HG02943 (cell line): ENCODE measurements around the gene CRISP2.
"Not testable (repeated sequence)": the region's sequence is repeated elsewhere in the genome, so short reads cannot be mapped to it uniquely, and the experiment has no call there.

Experiments used
- ATAC-seq: cut with Tn5 transposase; IDR thresholded peaks from one replicate; pipeline ENCODE4 v1.9.1; 2021; ENCODE audit warnings: mild to moderate bottlenecking, low read depth, moderate library complexity; ENCODE audit not compliant: unreplicated experiment

Gene CRISP2, protein sequence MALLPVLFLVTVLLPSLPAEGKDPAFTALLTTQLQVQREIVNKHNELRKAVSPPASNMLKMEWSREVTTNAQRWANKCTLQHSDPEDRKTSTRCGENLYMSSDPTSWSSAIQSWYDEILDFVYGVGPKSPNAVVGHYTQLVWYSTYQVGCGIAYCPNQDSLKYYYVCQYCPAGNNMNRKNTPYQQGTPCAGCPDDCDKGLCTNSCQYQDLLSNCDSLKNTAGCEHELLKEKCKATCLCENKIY

DNA sequence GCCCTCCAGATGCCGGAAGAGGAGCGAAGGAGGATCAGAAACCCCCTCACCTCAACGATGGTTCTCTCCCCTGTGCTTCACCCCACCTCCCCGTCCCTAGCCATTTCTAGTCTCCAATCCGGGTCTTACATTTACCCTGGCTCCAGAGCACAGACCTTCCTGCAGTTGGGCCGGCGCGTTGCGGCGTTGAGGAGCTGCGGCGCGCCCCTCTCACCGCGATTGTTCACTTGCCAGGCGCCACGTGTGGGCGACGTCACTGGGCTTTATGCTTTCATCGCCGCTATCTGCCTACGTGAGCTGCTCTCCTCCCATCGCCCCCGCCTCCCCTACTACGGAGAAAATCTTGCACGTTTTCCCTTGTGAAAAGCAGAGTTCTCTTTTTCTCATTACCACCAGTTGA is at the start of gene CRISP2:
Gene CRISP2, minus strand, starts transcription at position 198 of the 400 bp plus-strand sequence. CDS start 4,347 bp downstream, outside the sequence.
- no peak for ATAC-seq

DNA sequence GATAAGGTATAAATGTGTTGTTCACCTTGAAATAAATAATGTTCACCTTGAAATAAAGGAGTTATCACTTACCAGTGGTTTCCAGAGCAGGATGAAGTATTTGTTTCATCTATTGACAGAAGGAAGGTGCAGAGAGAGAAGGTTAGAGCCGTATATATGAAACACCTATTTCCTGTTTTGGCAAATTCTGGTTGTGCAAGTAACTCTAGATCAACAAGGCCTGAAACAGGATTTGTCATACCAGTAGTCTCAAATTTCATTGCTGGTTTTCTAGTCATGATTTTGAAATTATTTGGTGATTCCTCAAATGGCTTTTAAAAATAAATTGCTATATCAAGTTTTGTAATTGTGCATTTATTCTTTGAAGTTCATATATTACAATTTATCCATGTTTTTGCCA is 30.9 kb upstream of the CRISP2 start, which contains the start of gene CRISP3:
Gene CRISP3, minus strand, starts transcription at position 130 of the 400 bp plus-strand sequence. Its CDS starts 21 bp downstream, at position 109.
- peak; percentile 62 for ATAC-seq

DNA sequence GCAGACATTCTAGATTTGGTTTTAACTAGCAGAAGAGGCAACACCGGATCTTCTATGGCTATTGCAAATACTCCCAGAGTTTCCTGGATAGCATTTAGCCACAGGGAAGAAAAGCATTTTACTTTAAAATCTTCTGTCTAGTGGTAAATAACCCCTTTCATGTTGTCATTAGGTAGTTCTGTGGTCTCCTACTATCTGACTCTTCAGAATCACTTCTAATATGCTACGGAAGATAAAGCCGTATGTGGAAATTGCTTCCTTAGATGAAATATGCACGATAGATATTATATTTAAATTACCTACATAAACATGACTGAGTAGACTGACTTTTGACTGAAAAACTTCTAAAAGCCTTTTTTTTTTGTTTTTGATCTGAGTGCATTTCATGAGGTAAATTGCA is 30.1 kb upstream of the CRISP2 start:
- no peak for ATAC-seq

DNA sequence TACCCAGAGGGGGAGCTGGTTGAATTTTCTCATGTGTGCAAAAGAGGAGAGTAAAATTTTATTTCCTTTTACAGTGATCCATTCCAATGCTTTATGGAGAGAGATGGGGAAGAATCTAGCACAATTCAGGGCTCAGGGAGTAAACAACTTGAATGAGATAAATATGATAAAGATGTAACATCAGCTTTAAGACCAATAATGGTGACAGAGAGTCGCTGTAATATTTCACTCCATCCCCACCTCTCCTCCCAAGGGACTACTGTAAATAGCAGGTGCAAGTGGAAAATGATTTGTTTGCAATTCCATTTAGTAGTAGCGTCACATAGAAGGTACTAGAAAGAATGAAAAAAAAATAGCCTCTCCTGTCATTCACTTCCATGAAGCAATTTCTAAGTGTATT is 26.1 kb upstream of the CRISP2 start:
- ATAC-seq: no peak

DNA sequence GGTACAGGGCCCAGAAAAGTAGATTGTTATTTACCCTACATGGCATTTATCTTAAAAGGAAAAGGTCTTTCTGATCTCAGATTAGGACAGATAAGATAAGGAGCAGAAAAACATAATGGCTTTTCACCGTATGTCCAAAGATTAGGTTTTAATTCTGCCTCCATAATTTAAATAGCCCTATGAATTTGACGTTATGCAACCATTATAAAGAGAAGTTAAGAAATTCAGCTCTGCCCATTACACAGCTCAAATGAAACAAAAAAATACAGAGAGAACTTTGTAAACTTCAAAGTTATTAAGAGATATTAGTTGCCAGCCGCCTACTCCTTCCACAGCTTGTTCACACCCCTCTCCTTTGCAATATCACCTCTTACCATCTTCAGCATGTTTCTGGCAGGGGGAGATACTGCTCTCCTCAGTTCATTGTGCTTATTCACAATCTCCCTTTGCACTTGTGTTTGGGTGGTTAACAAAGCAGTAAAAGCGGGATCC is 22.7 kb upstream of the CRISP2 start:
- no peak for ATAC-seq

DNA sequence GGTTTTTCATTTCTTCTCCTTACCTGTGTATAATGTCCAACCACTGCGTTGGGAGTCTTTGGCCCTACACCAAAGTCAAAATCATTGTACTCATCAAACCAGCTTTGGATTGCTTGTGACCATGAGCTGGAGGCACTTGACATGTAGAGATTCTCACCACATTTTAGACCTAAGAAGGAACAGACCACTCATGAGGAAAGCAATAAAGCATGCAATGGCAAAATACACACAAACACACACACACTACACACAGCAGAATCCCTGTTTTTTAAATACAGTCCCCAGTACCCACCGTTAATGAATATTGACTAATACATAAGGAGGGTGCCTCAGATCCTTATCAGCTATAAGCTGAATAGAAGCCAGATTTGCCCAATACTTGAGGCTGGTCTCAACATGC is 20.3 kb upstream of the CRISP2 start:
- no peak for ATAC-seq

DNA sequence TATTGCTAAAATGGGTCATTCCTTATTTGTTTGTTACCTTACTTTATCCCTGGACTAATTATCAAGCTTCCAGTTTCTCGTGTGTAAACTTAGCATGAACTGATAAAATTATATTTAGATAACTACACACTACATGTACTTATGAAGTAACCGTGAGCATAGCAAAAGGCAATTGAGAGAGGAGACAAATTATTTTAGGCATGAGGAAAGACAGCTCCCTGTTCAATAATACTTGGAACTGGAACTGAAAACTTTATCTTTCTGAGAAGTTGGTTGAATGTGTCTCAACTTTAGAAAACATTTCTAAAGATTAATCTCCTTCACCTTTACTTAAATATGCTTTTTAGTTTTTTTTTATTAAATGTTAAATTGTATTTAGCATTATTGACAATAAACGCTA is 19.4 kb upstream of the CRISP2 start:
- no peak for ATAC-seq

DNA sequence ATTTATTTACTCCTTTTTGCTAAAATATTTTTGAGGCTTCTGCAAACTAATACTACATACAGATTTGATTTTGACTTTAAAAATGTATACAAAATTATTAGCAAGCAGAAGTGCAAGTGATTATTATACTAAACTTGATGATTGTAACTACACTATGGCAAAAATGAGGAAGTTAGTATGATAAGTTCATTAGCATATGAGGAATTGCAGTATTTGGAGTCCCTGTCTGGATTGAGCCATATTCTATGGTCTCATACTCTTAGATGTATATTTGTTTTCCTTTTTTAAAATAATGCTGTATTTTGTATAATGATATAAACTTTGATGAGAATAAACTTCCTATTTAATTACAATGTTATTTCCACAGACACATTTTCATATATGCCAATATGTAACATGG is 16.9 kb upstream of the CRISP2 start:
- ATAC-seq: no peak

DNA sequence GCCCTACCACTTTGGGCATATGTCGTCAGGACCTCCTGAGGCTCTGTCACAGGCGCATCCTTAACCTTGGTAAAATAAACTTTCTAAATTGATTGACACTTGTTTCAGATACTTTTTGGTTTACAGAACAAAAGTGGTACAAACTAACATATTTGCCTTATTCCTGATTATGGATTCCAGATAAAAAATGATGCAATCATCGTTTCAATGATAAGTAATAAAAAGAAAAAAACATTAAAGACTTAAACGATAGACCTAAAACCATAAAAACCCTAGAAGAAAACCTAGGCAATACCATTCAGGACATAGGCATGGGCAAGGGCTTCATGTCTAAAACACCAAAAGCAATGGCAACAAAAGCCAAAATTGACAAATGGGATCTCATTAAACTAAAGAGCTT is 10.6 kb upstream of the CRISP2 start:
- not testable (repeated sequence) for ATAC-seq

DNA sequence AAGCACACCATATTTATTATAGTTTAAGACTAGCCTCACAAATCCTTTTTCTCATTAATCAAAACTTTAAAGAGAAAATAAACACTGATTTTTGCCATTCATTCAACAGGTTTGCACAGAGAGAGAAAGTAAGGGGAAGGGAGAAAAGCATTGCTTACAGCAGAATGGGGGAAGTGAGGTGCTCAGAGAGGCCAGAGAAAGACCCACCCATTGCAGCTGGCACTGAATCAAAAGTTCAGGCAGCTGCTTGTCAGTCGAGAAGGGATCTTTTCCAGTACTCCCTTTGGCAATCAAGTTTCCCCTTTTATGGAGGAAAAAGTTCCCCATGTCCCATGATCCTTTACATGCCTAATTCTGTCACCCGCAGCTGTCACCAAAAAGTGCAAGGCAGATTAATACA is 8.0 kb upstream of the CRISP2 start:
- ATAC-seq: no peak

DNA sequence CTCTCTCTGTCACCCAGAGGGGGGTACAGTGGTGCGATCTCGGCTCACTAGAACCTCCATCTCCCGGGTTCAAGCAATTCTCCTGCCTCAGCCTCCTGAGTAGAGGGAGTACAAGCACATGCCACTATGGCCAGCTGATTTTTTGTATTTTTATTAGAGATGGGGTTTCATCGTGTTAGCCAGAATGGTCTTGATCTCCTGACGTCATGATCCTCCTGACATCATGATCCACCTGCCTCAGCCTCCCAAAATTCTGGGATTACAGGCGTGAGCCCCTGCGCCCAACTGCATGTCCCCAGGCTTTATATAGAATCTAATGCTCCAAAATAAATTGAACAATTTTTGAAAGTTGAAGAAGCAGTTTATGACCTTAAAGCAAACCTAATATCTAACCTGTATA is 7.0 kb upstream of the CRISP2 start:
- ATAC-seq: no peak

DNA sequence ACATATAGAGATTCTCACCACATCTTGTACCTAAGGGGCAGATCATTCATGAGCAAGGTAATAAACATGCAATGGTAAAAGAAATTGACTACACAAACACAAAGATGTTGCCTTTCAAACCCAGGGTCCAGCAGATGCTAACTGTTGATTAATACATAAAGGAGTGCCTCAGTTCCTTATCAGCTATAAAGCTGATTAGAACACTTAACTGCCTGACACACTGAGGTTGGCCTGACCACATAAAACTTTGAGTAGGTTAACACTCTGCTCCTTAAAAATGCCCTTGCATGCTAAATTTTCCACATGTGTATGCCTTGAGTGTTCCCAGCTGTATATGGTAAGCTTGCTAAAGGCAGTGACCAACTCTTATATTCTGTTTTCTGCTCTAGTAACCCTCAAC is 14.9 kb downstream of the CRISP2 start:
- ATAC-seq: no peak

DNA sequence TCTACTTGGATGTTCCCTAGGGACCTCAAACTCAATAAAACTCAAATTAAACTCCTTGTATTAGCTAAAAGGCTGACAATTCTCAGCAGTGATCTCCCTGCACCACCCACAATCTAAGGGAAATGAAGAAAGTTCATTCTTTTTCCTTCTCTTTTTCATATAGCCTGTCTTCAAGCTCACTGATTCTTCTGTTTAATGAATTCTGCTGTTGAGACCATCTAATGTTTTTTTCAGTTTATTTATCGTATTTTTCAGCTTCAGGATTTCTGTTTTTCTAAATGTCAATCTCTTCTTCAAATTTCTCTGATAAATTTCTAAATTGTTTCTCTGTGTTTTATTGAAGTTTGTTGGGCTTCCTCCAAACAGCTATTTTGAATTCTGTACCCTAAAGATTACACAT is 19.8 kb downstream of the CRISP2 start:
- ATAC-seq: no peak

DNA sequence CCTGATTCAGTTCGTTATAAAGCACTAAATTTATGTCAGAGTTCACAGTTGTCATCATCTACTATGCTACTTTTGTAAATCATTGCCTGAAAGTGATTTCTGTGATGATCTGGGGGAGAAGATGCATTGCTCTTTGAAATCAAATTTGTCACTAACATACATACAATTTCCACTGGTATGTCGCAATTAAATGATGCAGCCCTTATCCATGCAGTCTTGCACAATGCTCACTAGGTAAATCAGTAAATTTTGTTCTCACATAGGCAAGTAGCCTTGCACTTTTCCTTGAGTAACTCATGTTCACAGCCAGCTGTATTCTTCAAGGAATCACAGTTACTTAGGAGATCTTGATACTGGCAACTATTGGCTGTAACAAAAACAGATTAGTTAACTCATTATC is 20.8 kb downstream of the CRISP2 start:
- no peak for ATAC-seq

DNA sequence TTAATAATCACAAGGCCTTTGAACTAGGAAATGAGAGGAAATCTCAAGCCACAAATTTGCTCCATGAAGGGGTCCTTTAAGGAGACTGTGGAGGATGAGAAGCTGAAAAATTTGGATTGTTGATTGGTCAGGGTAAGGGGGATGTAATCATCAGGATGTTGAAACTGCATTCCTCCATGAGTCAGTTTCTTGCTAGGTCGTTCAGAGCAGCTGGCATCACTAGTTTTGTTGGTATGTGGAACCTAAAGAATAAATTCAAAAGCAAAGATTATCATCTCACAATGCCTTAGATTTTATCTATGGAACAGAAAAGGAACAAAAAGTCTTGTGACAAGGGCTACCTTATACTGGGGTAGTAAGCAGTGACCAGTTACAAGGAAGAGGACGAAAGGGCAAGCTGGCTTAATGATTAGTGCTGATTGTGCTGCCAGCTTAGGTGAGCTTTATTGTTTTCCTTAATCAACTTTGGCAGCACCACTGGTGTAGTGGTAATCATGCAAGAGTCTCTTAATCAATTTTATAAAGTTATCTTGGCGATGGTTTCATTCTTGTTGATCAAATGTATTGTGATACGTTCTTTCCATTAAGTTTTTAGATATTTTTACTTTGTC is 36.6 kb downstream of the CRISP2 start:
- no peak for ATAC-seq

DNA sequence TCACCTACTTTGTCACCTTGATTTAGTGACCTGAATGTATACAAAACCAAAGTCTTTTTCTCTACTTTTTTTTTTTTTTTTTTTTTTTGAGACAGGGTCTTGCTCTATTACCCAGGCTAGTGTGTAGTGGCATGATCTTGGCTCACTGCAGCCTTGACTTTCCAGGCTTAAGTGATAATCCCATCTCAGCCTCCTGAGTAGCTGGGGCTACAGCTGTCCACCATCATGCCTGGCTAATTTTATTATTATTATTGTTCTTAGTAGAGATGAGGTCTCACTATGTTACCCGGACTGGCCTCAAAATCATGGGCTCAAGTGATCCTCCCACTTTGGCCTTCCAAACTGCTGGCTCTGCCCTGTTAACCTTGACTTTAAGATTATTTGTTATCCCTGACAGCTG is 37.5 kb downstream of the CRISP2 start:
- no peak for ATAC-seq

DNA sequence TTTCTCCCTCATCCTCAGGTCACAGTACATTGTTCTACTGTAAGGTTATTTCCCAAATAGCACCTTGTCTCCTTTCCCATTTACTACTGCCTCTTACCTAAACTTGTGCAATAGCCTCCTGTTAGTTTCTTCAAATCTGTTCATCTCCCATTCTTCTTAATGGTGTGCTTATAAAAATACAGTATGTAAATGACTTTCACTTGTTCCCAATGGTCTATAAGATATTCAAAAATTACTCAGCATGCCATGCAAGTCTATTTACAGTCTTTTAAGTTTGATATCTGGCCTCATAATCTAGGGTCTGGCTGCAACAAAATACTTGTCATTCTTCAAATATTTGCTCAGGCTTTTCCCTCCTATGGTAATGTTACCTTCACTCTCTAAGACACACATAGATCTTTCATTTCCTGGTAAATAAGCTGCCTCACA is 45.2 kb downstream of the CRISP2 start:
- ATAC-seq: no peak

DNA sequence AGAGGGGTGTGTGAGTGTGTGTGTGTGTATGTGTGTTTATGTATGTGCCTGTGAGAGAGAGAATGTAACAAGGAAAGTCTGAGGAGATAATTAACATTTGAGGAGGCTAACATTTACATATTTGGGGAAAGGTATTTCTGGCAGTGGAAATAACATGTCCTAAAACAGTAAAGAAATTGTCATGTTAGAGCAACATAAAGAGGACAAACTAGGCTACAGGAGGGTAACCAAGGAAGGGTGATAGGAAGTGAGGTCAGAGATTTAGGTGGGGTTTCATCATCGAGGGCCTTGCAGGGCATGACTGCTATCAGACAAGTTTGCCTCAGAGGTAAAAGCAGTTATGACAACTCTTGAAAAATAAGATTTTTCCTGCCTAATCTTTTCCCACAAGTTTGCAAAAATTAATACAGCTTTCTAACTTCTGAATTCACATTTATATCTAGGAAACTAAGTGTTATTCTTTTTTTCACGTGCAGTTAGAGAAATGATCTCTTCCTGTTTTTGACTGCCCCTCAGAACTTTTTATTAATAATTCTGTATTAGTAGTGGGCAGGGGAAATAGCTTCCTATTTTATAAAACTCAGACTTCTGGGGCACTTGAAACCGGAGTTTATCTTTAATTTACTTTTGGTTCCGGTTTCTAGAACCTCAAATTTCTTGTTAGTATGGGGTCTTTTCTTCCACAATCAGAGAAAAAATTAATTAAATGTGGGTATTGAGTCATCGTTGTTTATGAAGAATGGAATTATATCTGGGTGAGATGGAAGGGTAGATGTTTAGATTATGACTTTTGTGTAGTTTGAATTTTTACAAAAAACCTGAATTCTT is 46.2 kb downstream of the CRISP2 start:
- ATAC-seq: no peak

DNA sequence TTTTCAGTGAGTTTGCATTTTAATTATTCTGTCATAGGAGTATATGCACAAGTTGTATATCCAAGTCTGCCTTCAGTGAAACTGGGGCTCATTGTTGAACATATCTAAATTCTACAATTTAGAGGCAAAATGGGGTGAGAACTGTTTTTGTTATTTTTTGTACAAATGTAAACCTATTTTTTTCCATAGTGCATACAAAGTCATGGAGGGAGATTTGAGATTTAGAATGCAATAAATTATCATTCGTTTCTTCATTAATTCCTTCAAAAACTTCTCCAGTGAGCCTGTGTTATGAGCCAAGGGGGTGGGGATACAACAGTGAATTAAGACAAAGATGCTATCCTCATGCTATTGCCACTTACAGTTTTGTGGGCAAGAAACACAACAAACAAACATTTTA is 46.9 kb downstream of the CRISP2 start:
- no peak for ATAC-seq

DNA sequence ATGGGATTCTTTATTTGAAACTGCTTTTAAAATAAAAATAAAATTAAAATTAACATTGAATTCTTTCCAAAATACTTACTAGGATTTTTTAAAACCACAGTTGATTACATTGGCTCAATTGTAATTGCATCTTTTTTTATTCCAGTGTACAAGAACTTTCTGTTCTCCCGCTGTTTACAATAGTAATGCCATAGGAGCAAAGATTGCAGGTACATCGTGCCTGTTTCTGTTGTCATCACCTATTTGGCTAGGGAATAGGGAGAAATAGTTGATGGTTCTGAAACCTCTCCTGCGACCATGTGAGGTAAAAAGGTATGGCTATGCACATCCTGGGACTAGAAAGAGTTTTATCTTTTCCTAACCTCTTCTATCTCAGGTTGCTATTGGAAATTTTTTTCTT is 48.5 kb downstream of the CRISP2 start:
- ATAC-seq: no peak

DNA sequence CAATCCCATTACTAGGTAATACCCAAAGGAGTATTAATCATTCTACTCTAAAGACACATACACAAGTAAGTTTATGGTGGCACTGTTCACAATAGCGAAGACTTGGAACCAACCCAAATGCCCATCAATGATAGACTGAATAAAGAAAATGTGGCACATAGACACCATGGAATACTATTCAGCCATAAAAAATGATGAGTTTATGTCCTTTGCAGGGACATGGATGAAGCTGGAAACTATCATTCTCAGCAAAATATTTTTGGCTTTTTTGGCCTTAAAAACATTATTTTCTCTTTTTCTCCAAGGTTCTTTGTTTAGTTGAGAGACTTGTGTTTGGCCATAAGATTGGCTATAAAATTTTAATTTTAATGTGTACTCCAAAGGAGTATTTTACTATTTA is 49.3 kb downstream of the CRISP2 start:
- not testable (repeated sequence) for ATAC-seq
